ENCODE measurements around the gene INPP4B.

INPP4B gene

DNA sequence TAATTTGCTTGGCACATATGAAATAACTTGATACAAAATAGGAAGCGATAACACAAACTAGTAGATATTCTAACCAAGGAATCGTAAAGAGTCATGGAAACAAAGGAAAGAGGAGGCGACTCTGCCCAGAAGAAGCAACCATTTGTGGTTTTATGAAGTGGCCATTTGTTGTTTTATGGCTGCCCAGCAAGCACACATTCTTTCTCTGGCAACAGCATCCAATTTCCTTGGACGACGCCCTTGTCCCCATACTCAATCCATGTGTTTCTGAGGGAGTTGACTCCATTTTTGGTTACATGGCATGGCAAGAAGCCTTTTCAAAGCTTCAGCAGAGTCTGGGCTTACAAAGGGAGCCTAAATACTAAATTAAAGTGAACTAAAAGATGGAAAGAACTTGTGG is 295.1 kb downstream of the INPP4B start:
- H3K9ac ChIP-seq, result no peak overlapping the region
- H3K27ac ChIP-seq, result no peak overlapping the region
- no peaks in the 10 kb centered on the region for H4K20me1 ChIP-seq
- no peak overlapping the region for H3K4me3 ChIP-seq
- no peak overlapping the region for H3K4me2 ChIP-seq
- H3K9me3 ChIP-seq (replicated peaks in 1 of 11), result no peaks in the 10 kb centered on the region
- H3K4me1 ChIP-seq, result peaks cover 0 to 22% (median 0%) of the 10 kb centered on the region in 10 experiments; a peak in 3 of 20 replicates
- no peaks in the 10 kb centered on the region for H3K36me3 ChIP-seq
- H3K27me3 ChIP-seq, result no peaks in the 10 kb centered on the region
- no peak for TF ChIP-seq Cebpa-rat (IDR thresholded peaks at IDR 0.05)

DNA sequence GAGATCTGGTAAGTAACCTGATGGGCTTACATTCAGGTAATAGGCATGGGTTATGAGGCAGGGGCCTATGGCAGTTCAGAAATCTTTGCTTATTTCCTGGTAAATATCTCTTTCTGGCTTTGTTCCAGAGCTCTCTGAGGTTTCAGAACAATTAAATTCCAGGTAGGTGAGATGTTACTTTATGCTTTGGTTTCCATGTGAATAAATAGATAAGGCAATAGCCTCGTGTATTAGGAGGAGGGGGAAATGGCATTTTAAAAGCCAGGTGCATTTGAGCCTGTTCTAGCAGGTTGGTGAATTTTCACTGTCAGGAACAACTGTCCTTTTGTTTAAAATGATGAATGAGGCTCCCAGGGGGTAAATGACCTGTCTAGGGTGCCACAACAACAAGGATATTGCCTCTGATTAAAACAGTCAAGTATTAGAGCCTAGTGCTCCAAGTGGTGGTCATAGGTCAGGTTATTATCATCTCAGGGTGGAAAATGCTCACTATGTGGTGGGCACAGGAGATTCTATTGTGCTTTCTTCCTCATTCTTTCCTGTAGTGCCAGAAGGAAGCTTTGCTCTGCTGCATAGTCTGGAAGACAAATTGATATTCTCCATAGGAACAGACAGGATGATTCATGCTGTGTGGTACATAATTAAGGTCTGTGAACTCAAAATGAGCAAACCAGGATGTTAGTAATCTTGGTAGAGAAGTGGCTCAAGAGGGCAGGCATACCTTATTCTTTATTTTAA is 296.2 kb downstream of the INPP4B start:
- Histone ChIP-seq H3K4me2 (no peak overlapping the region), H3K27me3 (no peaks in the 10 kb centered on the region), H3K4me3 (no peak overlapping the region), H4K20me1 (no peaks in the 10 kb centered on the region), H3K9ac (no peak overlapping the region), H3K4me1 (peaks cover 0 to 22% (median 0%) of the 10 kb centered on the region in 10 experiments; a peak in 3 of 20 replicates), H3K9me3 (replicated peaks in 1 of 11) (no peaks in the 10 kb centered on the region), H3K27ac (no peak overlapping the region), H3K36me3 (no peaks in the 10 kb centered on the region)
- TF ChIP-seq Cebpa-rat (IDR thresholded peaks at IDR 0.05), result no peak

DNA sequence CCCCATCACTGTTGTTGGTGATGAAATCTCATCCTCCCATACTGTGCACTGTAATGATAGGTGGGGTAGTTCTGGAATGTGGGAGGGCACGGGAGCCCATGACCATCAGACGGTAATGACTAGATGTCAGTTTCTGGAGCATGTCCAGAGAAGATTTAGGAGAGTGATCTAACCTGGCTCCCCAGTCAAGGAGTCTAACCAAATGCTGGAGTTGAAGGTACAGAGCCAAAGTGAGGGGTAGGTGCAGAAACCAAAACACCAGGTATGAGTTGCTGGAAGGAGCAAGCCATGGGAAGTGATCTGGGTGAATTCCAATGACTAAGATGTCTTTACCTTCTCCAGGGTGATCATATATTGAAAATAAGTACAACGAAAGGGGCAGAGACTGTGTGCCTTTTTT is 296.9 kb downstream of the INPP4B start:
- no peak overlapping the region for H3K4me2 ChIP-seq
- no peak overlapping the region for H3K9ac ChIP-seq
- no peaks in the 10 kb centered on the region for H3K27me3 ChIP-seq
- H3K9me3 ChIP-seq (replicated peaks in 1 of 11), result no peaks in the 10 kb centered on the region
- H3K4me3 ChIP-seq, result no peak overlapping the region
- no peaks in the 10 kb centered on the region for H4K20me1 ChIP-seq
- TF ChIP-seq Cebpa-rat (IDR thresholded peaks at IDR 0.05), result no peak
- H3K4me1 ChIP-seq, result peaks cover 0 to 22% (median 0%) of the 10 kb centered on the region in 10 experiments; a peak in 3 of 20 replicates
- H3K27ac ChIP-seq, result no peak overlapping the region
- no peaks in the 10 kb centered on the region for H3K36me3 ChIP-seq

DNA sequence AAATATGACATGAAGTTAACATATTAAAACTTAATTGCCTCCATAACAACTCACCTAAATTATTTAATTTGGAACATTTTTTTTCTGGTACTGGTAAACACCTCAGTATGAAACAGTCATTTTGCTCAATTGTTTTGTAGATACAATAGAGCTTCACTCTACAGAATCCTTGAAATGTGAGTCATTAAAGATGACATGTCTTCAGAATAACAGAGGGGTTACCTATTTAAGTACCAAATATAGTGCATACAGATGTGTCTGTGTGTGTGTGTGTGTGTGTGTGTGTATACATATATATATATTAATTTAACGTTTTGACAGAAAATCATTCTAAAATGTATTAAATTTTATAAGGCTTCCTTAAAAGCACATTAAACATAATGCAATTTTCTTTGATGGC is 297.6 kb downstream of the INPP4B start:
- TF ChIP-seq Cebpa-rat (IDR thresholded peaks at IDR 0.05), result no peak
- no peaks in the 10 kb centered on the region for H4K20me1 ChIP-seq
- no peak overlapping the region for H3K4me2 ChIP-seq
- no peak overlapping the region for H3K27ac ChIP-seq
- H3K27me3 ChIP-seq, result no peaks in the 10 kb centered on the region
- no peak overlapping the region for H3K9ac ChIP-seq
- no peak overlapping the region for H3K4me3 ChIP-seq
- H3K9me3 ChIP-seq (replicated peaks in 1 of 11), result no peaks in the 10 kb centered on the region
- H3K36me3 ChIP-seq, result no peaks in the 10 kb centered on the region
- peaks cover 0 to 18% (median 0%) of the 10 kb centered on the region in 10 experiments; a peak in 3 of 20 replicates for H3K4me1 ChIP-seq

DNA sequence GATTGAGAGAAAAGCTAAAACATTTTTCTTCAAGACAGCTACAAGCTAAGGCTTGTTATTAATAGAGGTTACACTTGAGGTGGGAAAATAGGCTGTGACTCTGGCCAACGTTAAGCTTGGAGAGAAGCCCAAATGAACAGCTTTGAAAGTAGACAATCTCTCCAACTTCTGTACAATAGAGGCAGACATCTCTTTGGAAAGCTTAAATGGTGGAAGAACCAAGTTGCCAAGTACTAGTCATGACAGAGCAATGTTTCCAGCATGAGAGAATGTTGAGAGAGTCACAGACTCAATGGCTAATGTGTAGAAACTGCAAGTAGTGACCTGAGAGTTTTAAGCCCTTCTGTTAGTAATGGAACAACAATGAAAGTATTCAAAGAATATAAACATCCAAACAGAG is 298.1 kb downstream of the INPP4B start:
- H3K27ac ChIP-seq, result no peak overlapping the region

DNA sequence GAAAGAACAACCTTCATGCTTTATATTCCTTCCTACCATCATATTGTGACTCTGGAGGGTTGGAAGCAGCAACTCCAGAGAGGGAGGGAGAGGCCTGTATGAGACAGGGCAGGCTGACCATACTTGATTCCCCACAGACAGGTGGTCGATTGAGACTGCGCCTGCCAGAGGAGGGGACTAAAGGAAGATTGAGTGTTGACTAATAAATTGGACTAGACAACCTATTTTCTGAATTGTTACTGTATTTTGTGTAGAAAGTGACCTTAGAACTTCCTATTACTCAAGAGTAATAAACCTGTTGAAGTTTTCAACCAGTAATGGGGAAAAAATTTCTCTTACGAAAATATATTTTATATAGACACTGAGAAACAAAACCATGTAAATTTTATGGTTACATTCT is 301.5 kb downstream of the INPP4B start:
- H4K20me1 ChIP-seq, result no peaks in the 10 kb centered on the region
- TF ChIP-seq Cebpa-rat (IDR thresholded peaks at IDR 0.05), result no peak
- no peaks in the 10 kb centered on the region for H3K36me3 ChIP-seq
- H3K9ac ChIP-seq, result no peak overlapping the region
- H3K4me1 ChIP-seq, result peaks cover 0 to 24% (median 0%) of the 10 kb centered on the region in 10 experiments; a peak in 6 of 20 replicates
- no peak overlapping the region for H3K27ac ChIP-seq
- H3K9me3 ChIP-seq (replicated peaks in 1 of 11), result no peaks in the 10 kb centered on the region
- H3K4me2 ChIP-seq, result no peak overlapping the region
- H3K27me3 ChIP-seq, result no peaks in the 10 kb centered on the region
- H3K4me3 ChIP-seq, result no peak overlapping the region

More for the DNA sequence above, 298.1 kb downstream of the INPP4B start:
- no peaks in the 10 kb centered on the region for H3K27me3 ChIP-seq
- no peak overlapping the region for H3K4me3 ChIP-seq
- no peak overlapping the region for H3K9ac ChIP-seq
- TF ChIP-seq Cebpa-rat (IDR thresholded peaks at IDR 0.05), result no peak
- H4K20me1 ChIP-seq, result no peaks in the 10 kb centered on the region
- peaks cover 0 to 13% (median 0%) of the 10 kb centered on the region in 10 experiments; a peak in 2 of 20 replicates for H3K4me1 ChIP-seq
- no peak overlapping the region for H3K4me2 ChIP-seq
- no peaks in the 10 kb centered on the region for H3K36me3 ChIP-seq
- no peaks in the 10 kb centered on the region for H3K9me3 ChIP-seq (replicated peaks in 1 of 11)

DNA sequence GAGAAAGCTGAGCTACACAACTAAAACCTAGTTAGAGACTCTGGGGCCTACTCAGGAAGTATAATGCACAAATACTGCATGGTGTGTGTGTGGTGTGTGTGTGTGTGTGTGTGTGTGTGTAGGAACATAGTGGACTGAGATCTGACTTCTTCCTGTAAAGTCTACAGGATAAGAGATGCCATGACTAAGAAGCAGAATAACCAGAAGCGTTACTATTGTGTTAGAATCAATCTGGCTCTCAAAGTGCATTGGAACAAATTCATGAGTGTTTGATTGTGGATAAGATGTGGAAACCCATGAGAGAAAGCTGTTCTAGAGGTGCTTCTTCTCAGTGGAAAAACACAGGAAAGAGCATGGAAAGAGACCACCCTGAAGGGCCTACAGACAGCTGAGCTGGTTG is 302.1 kb downstream of the INPP4B start:
- Histone ChIP-seq H3K4me3 (no peak overlapping the region), H3K4me2 (no peak overlapping the region), H3K9me3 (replicated peaks in 1 of 11) (no peaks in the 10 kb centered on the region), H3K4me1 (peaks cover 0 to 29% (median 0%) of the 10 kb centered on the region in 10 experiments; a peak in 6 of 20 replicates), H4K20me1 (no peaks in the 10 kb centered on the region), H3K36me3 (no peaks in the 10 kb centered on the region), H3K27me3 (no peaks in the 10 kb centered on the region), H3K9ac (no peak overlapping the region), H3K27ac (no peak overlapping the region)
- TF ChIP-seq Cebpa-rat (IDR thresholded peaks at IDR 0.05), result no peak

DNA sequence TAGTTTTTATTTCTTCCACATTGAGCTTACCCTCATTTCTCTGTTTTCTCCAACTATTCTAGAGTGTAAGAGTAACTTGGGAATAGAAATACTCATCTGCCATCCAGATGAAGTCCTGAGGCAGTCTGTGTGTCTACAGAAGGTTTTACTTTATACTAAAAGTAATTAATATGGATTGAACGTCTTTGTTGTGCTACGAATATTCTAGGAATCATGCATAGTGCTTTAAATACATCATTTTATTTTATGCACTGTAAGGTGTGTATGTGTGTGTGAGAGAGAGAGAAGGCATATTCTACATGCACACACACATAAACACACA is 305.7 kb downstream of the INPP4B start:
- peak overlapping the region in 4 of 11 experiments; percentile 15 to 86 (median 74); a peak in 7 of 22 replicates for H3K4me2 ChIP-seq
- peak overlapping the region in 4 of 11 experiments; percentile 67 to 83 (median 68); a peak in 7 of 22 replicates for H3K27ac ChIP-seq
- H3K4me1 ChIP-seq, result peaks cover 0 to 63% (median 0%) of the 10 kb centered on the region in 10 experiments; a peak in 6 of 20 replicates
- no peaks in the 10 kb centered on the region for H4K20me1 ChIP-seq
- H3K27me3 ChIP-seq, result no peaks in the 10 kb centered on the region
- no peak for TF ChIP-seq Cebpa-rat (IDR thresholded peaks at IDR 0.05)
- H3K9ac ChIP-seq, result peak overlapping the region in 3 of 11 experiments; percentile 35 to 59 (median 47); a peak in 5 of 22 replicates
- 0 out of 20 replicates have a peak overlapping the region, but pooled peaks of 1 of the 10 experiments have one; percentile 24 for H3K4me3 ChIP-seq
- no peaks in the 10 kb centered on the region for H3K9me3 ChIP-seq (replicated peaks in 1 of 11)
- no peaks in the 10 kb centered on the region for H3K36me3 ChIP-seq

DNA sequence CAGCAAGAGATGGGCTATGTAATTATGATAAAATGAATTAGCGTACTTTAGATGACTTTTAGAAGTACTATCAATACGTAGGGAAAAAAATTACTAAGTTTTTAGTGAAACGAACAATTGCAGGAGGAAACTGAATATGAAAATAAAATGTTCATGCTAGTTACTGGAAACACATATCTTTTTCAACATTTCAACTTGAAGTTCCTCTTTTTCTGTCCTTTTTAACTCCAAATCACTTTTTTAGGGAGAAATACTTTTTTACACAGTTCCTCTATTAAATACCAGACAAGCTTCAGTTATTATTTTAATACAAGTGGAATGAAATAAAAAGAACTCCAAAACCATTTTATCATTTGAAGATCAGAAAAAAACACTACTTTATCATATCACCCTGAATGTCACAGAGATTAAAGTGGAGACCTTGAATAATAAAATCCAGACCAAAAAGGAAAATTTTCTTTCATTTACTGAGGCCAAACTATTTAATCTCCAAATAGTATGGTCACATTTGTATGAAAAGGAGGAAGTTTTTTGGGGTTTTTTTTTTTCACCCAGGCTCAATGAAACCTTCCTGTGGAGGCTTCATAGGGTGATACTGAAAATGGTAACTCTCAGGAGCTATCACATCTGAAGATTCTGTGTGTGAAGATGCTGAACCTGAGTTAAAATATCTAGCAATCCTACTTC is 306.2 kb downstream of the INPP4B start:
- Histone ChIP-seq H3K27ac (peak overlapping the region in 4 of 11 experiments; percentile 67 to 83 (median 68); a peak in 7 of 22 replicates), H3K9me3 (replicated peaks in 1 of 11) (no peaks in the 10 kb centered on the region), H3K4me3 (0 out of 20 replicates have a peak overlapping the region, but pooled peaks of 1 of the 10 experiments have one; percentile 24), H3K4me2 (peak overlapping the region in 4 of 11 experiments; percentile 15 to 86 (median 74); a peak in 8 of 22 replicates), H3K9ac (peak overlapping the region in 3 of 11 experiments; percentile 35 to 59 (median 47); a peak in 5 of 22 replicates), H4K20me1 (no peaks in the 10 kb centered on the region), H3K4me1 (peaks cover 0 to 68% (median 0%) of the 10 kb centered on the region in 10 experiments; a peak in 6 of 20 replicates), H3K36me3 (no peaks in the 10 kb centered on the region), H3K27me3 (no peaks in the 10 kb centered on the region)
- TF ChIP-seq Cebpa-rat (IDR thresholded peaks at IDR 0.05), result no peak
